ENCODE data around the gene DPH3. TPM values are rescaled to one million over a fixed set of nuclear protein-coding genes. Genes with fewer than 3 reads are reported as not detected.

The DPH3 gene
- total and polyA plus RNA-seq, 7 experiments from 2014 or later, result 11.6 to 23.6 (median 15.7) TPM

- Mint-ChIP-seq H3K27me3 (no peaks in the 10 kb centered on the region), H3K36me3 (peaks cover 24 to 79% (median 78%) of the 10 kb centered on the region in 5 donors), H3K4me3 (peak overlapping the region; percentile 64 to 93 (median 82)), H3K27ac (peak overlapping the region; percentile 79 to 98 (median 93)), H3K4me1 (peaks cover 51 to 97% (median 95%) of the 10 kb centered on the region in 7 donors), H3K9me3 (peaks cover 0 to 10% (median 2%) of the 10 kb centered on the region in 11 donors)
- no peak for ATAC-seq
- Histone ChIP-seq H3K27me3 (ENCODE audit: control insufficient read depth in 2 of 2, insufficient read depth in 2 of 2, low read length in 2 of 2) (no peaks in the 10 kb centered on the region), H3K27ac (ENCODE audit: low read depth, low read length) (peak overlapping the region; percentile 66), H3K4me3 (ENCODE audit: low read length) (no peak overlapping the region), H3K36me3 (ENCODE audit: control insufficient read depth in 2 of 3, insufficient read depth in 3 of 3, low read length in 3 of 3) (peaks cover 10 to 19% (median 13%) of the 10 kb centered on the region in 3 experiments), H3K4me1 (ENCODE audit: control insufficient read depth in 2 of 2, insufficient read depth in 2 of 2, low read length in 2 of 2) (peaks cover 74 to 95% of the 10 kb centered on the region in 2 donors), H3K9me3 (ENCODE audit: control insufficient read depth in 2 of 3, low read length in 3 of 3) (peaks cover 0 to 1% (median 0%) of the 10 kb centered on the region in 3 experiments)
- no peak for DNase-seq
- POLR2A ChIA-PET, result interaction anchor here (0.5 to 1.6 kb wide), 6 partner anchors 9 to 539 kb away, joined by 3 to 15 read pairs (median 4); no protein-coding TSS in a partner anchor
- intact Hi-C loops (cut with micrococcal nuclease), result no loop called here
- CTCF ChIA-PET, result interaction anchor here (1.0 kb wide), 1 partner anchor 10 kb away, joined by 3 read pairs; no protein-coding TSS in a partner anchor
Measured at GRCh38 chr3:16298891-16299290, 34.1 kb upstream of the DPH3 start.

DNA sequence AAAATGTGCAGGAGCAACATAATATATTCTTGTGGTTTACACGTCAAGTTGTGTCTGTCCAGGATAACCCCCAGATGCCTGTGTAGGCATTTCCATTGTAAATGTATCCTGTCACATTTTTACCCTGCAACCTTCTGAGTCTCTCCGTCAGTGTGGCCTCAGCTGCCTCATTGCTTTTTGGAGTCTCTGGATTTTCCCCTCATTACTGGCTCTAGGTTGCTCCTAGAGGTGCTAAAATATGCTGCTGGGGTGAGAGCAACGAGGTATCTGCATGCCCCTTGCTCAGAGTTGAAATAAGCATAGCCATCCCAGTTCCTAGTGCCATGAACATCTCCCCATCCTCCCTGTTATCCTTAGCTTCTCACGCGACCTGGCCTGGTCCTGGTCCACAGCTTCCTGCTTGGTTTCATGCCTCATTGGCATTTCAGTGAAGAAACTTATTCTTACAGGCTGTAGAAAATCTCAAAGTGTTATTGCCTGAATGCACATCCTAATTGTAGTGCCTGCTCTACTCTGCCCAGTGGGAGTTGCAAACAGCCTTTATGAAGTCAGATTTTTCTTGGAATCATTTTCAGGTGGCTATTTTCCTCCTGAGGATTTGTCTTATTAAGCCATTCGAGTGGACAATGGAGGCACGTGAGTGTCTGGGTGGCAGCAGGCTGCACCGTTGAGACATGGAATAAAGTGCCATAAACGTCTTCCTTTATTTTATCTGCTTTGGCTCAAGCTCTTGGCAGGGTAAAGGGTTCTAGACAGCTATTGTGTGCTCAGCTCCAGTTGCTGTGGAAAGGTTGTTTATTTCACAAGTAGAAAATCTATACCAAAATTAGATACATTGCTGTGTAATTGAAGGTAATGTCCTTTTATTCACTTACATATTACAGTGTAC, 33.5 kb upstream of the DPH3 start:
- Histone ChIP-seq H3K4me3 (ENCODE audit: low read length) (no peak overlapping the region), H3K9me3 (ENCODE audit: control insufficient read depth in 2 of 3, low read length in 3 of 3) (peaks cover 0 to 8% (median 0%) of the 10 kb centered on the region in 3 experiments), H3K4me1 (ENCODE audit: control insufficient read depth in 2 of 2, insufficient read depth in 2 of 2, low read length in 2 of 2) (peaks cover 69 to 94% of the 10 kb centered on the region in 2 donors), H3K27ac (ENCODE audit: low read depth, low read length) (peak overlapping the region; percentile 66), H3K36me3 (ENCODE audit: control insufficient read depth in 2 of 3, insufficient read depth in 3 of 3, low read length in 3 of 3) (peaks cover 10 to 19% (median 12%) of the 10 kb centered on the region in 3 experiments), H3K27me3 (ENCODE audit: control insufficient read depth in 2 of 2, insufficient read depth in 2 of 2, low read length in 2 of 2) (no peaks in the 10 kb centered on the region)
- peaks cover 24 to 82% (median 81%) of the 10 kb centered on the region in 5 donors for H3K36me3 Mint-ChIP-seq
- intact Hi-C loops (cut with micrococcal nuclease), result no loop called here
- ChIA-PET POLR2A (interaction anchor here (0.5 to 1.6 kb wide), 7 partner anchors 9 to 540 kb away, joined by 3 to 15 read pairs (median 3); no protein-coding TSS in a partner anchor), CTCF (interaction anchor here (0.9 to 1.0 kb wide), 2 partner anchors 9 to 21 kb away, joined by 3 read pairs; no protein-coding TSS in a partner anchor)
- no peaks in the 10 kb centered on the region for H3K27me3 Mint-ChIP-seq
- peak overlapping the region; percentile 79 to 98 (median 93) for H3K27ac Mint-ChIP-seq
- ATAC-seq, result no peak
- H3K4me3 Mint-ChIP-seq, result peak overlapping the region; percentile 64 to 93 (median 82)
- H3K4me1 Mint-ChIP-seq, result peaks cover 48 to 99% (median 96%) of the 10 kb centered on the region in 7 donors
- H3K9me3 Mint-ChIP-seq, result peaks cover 0 to 15% (median 8%) of the 10 kb centered on the region in 11 donors
- DNase-seq, result no peak

DNA sequence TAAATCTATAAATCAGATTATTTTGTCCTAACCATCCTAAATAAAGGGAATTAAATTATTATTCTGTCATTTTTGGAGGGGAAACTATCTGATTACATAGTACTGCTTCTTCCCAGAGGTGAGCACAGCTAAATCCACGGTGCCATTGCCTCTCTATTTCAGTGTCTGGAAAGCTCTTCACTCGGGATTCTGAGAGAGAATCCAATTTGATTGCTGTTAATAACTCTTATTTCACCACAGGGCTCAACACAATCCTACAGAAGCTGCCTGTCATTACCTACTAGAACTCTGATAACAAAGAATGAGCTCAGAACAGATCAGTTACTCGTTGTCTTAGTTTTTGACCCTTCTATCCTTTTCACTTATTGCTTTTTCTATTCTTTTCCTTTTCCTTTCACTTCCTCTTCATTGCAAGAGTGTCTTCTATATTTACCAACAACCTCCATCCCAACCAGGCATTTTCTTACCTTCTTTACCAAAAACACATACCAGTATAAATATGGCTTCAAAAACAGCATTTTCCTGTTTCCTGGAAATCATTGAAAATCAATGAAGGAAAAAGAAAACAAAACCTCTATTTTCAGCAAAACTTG, 30.7 kb upstream of the DPH3 start:
- POLR2A ChIA-PET, result interaction anchor here (0.9 to 9.8 kb wide), 8 partner anchors 9 to 216 kb away, joined by 3 to 318 read pairs (median 8); partner anchors contain the start of genes DPH3 and OXNAD1
- peaks cover 29 to 80% (median 65%) of the 10 kb centered on the region in 5 donors for H3K36me3 Mint-ChIP-seq
- H3K9me3 Mint-ChIP-seq, result peaks cover 0 to 20% (median 8%) of the 10 kb centered on the region in 11 donors
- H3K4me3 ChIP-seq (ENCODE audit: low read length), result no peak overlapping the region
- H3K27ac ChIP-seq (ENCODE audit: low read depth, low read length), result peak overlapping the region; percentile 66
- H3K27ac Mint-ChIP-seq, result peak overlapping the region; percentile 60 to 94 (median 87)
- no peaks in the 10 kb centered on the region for H3K27me3 ChIP-seq (ENCODE audit: control insufficient read depth in 2 of 2, insufficient read depth in 2 of 2, low read length in 2 of 2)
- H3K27me3 Mint-ChIP-seq, result no peaks in the 10 kb centered on the region
- H3K9me3 ChIP-seq (ENCODE audit: control insufficient read depth in 2 of 3, low read length in 3 of 3), result peaks cover 0 to 8% (median 0%) of the 10 kb centered on the region in 3 experiments
- no peak for DNase-seq
- intact Hi-C loops (cut with micrococcal nuclease), result no loop called here
- H3K4me1 Mint-ChIP-seq, result peaks cover 45 to 96% (median 92%) of the 10 kb centered on the region in 7 donors
- CTCF ChIA-PET, result interaction anchor here (1.0 to 9.8 kb wide), 6 partner anchors 9 to 30 kb away, joined by 4 to 238 read pairs (median 9); partner anchors contain the start of genes DPH3 and OXNAD1
- ATAC-seq, result no peak
- peaks cover 0 to 19% (median 7%) of the 10 kb centered on the region in 3 experiments for H3K36me3 ChIP-seq (ENCODE audit: control insufficient read depth in 2 of 3, insufficient read depth in 3 of 3, low read length in 3 of 3)
- peak overlapping the region; percentile 31 to 90 (median 84) for H3K4me3 Mint-ChIP-seq
- H3K4me1 ChIP-seq (ENCODE audit: control insufficient read depth in 2 of 2, insufficient read depth in 2 of 2, low read length in 2 of 2), result peaks cover 64 to 75% of the 10 kb centered on the region in 2 donors

DNA sequence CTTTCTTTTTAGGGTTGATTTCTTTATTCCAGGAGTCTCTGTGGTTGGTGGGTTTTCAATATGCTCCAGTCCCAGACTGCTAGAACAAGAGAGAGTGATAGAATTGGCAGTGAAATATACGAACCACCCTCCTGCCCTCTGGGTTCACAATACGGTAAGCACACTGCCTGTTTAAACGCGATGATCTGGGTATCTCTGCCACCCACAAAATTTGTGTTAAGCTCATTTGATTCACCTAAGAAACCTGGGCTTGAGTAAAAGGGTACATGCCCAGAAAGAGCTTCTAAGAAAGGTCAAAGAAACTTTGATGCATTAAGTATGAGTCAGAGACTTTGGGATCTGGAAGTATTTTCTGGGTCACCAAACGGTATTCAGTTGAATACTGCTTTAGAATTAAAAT, 30.1 kb upstream of the DPH3 start:
- H3K4me1 ChIP-seq (ENCODE audit: control insufficient read depth in 2 of 2, insufficient read depth in 2 of 2, low read length in 2 of 2), result peaks cover 64 to 70% of the 10 kb centered on the region in 2 donors
- H3K27me3 ChIP-seq (ENCODE audit: control insufficient read depth in 2 of 2, insufficient read depth in 2 of 2, low read length in 2 of 2), result no peaks in the 10 kb centered on the region
- H3K27ac ChIP-seq (ENCODE audit: low read depth, low read length), result peak overlapping the region; percentile 66
- H3K4me1 Mint-ChIP-seq, result peaks cover 46 to 94% (median 87%) of the 10 kb centered on the region in 7 donors
- peaks cover 0 to 8% (median 0%) of the 10 kb centered on the region in 3 experiments for H3K9me3 ChIP-seq (ENCODE audit: control insufficient read depth in 2 of 3, low read length in 3 of 3)
- H3K36me3 ChIP-seq (ENCODE audit: control insufficient read depth in 2 of 3, insufficient read depth in 3 of 3, low read length in 3 of 3), result peaks cover 0 to 19% (median 7%) of the 10 kb centered on the region in 3 experiments
- peak overlapping the region; percentile 61 to 90 (median 78) for H3K4me3 Mint-ChIP-seq
- POLR2A ChIA-PET, result interaction anchor here (0.9 to 9.8 kb wide), 8 partner anchors 8 to 217 kb away, joined by 3 to 318 read pairs (median 7); partner anchors contain the start of genes DPH3 and OXNAD1
- CTCF ChIA-PET, result interaction anchor here (1.0 to 9.8 kb wide), 6 partner anchors 9 to 30 kb away, joined by 4 to 238 read pairs (median 9); partner anchors contain the start of genes DPH3 and OXNAD1
- DNase-seq (no peak), ATAC-seq (no peak)
- peaks cover 29 to 81% (median 65%) of the 10 kb centered on the region in 5 donors for H3K36me3 Mint-ChIP-seq
- peaks cover 0 to 20% (median 8%) of the 10 kb centered on the region in 11 donors for H3K9me3 Mint-ChIP-seq
- intact Hi-C loops (cut with micrococcal nuclease), result no loop called here
- H3K27ac Mint-ChIP-seq, result peak overlapping the region; percentile 42 to 94 (median 86)
- no peaks in the 10 kb centered on the region for H3K27me3 Mint-ChIP-seq
- H3K4me3 ChIP-seq (ENCODE audit: low read length), result peak overlapping the region; percentile 18

DNA sequence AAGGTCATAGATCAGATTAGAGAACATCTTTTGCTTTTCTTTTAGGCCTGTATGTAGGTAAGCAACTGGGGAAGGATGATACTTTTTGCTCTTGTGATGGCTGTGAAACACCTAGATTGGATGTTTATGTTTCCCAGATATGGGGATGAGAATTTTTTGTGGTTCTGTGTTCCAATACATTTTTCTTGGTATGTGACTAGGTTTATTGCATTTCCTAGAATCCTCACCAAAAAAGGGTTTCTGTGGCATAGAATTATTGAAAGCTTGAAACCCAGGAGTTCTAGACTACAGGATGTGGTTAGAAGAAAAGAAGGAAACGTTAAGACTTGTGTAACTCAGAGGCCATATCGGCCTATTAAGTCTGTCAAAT, 26.1 kb upstream of the DPH3 start:
- Histone ChIP-seq H3K36me3 (ENCODE audit: control insufficient read depth in 2 of 3, insufficient read depth in 3 of 3, low read length in 3 of 3) (peaks cover 0 to 15% (median 0%) of the 10 kb centered on the region in 3 experiments), H3K27ac (ENCODE audit: low read depth, low read length) (peak overlapping the region; percentile 90), H3K4me1 (ENCODE audit: control insufficient read depth in 2 of 2, insufficient read depth in 2 of 2, low read length in 2 of 2) (peaks cover 32 to 65% of the 10 kb centered on the region in 2 donors), H3K9me3 (ENCODE audit: control insufficient read depth in 2 of 3, low read length in 3 of 3) (peaks cover 0 to 8% (median 0%) of the 10 kb centered on the region in 3 experiments), H3K27me3 (ENCODE audit: control insufficient read depth in 2 of 2, insufficient read depth in 2 of 2, low read length in 2 of 2) (no peaks in the 10 kb centered on the region), H3K4me3 (ENCODE audit: low read length) (peak overlapping the region; percentile 67)
- intact Hi-C loops (cut with micrococcal nuclease), result loop anchor here (1.0 to 2.0 kb wide), 12 partner anchors 10 to 259 kb away; partner anchors contain the start of gene OXNAD1 (in 1 of the 2)
- H3K27ac Mint-ChIP-seq, result peak overlapping the region; percentile 86 to 99 (median 97)
- H3K36me3 Mint-ChIP-seq, result peaks cover 17 to 83% (median 50%) of the 10 kb centered on the region in 5 donors
- H3K4me3 Mint-ChIP-seq, result peak overlapping the region; percentile 87 to 99 (median 96)
- H3K4me1 Mint-ChIP-seq, result peaks cover 40 to 77% (median 53%) of the 10 kb centered on the region in 7 donors
- peak in 6 of 9 donors; percentile 55 to 67 (median 64) for DNase-seq
- no peaks in the 10 kb centered on the region for H3K27me3 Mint-ChIP-seq
- ChIA-PET POLR2A (interaction anchor here (0.8 to 9.8 kb wide), 15 partner anchors 14 to 1552 kb away, joined by 3 to 318 read pairs (median 5); partner anchors contain the start of genes DPH3, OXNAD1 and RFTN1), CTCF (interaction anchor here (0.5 to 9.8 kb wide), 30 partner anchors 12 to 617 kb away, joined by 3 to 238 read pairs (median 4); partner anchors contain the start of genes DPH3, OXNAD1 and RFTN1)
- peak; percentile 49 for ATAC-seq
- H3K9me3 Mint-ChIP-seq, result peaks cover 0 to 20% (median 8%) of the 10 kb centered on the region in 11 donors
